HG03196 (cell line): ENCODE measurements around the gene CD8B.
"Not testable (repeated sequence)": the region's sequence is repeated elsewhere in the genome, so short reads cannot be mapped to it uniquely, and the experiment has no call there.

Source experiments
- ATAC-seq: cut with Tn5 transposase; IDR thresholded peaks from one replicate; pipeline ENCODE4 v1.9.1; 2021; ENCODE audit not compliant: unreplicated experiment

CD8B gene

DNA sequence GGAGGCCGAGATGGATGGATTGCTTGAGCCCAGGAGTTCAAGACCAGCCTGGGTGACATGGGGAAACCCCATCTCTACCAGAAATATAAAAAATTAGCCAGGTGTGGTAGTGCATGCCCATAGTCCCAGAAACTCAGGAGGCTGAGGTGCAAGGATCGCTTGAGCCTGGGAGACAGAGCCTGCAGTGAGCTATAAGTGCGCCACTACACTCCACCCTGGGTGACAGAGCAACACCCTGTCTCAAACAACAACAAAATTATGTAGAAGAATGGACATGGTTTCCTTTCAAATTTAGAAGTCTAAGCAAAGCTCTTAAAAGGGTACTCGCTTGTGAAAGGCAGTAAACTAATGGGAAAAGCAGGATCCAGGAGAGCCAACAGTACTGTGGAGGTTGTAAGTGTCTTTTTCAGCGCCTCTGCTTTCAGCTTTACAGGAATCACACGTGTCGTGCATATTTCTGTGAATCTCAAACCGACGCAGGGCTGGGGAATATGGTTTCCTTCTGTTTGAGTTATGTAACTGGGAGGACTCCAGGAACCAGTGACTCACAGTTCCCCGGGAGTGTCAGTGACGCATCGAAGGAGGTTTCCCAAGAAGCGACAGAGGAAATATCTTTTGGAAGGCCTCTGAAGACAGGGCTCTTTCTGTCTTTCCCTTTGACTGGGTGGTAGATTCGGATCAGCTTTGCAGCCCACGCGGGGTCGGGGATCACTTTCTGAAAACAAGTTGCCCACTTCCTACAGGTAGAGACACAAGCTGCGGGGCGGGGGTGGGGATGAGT, 24.6 kb downstream of the CD8B start:
- not testable (repeated sequence) for ATAC-seq

DNA sequence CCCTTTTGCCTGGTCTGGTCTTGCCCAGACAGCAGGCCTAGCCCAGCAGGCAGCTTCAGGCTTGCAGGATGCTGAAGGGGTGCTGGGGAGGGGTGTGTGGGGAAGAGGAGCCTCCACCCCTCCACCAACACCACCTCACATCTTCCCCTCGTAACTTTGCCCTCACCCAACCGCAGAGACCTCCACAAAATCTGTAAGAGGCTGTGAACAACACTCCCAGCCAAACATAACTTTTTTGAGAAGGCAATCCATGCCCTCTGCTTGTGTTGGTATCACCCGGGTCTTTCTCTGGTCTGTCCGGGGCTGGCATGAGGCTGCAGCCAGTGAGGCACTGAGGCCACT, 26.2 kb downstream of the CD8B start:
- ATAC-seq, result not testable (repeated sequence)

DNA sequence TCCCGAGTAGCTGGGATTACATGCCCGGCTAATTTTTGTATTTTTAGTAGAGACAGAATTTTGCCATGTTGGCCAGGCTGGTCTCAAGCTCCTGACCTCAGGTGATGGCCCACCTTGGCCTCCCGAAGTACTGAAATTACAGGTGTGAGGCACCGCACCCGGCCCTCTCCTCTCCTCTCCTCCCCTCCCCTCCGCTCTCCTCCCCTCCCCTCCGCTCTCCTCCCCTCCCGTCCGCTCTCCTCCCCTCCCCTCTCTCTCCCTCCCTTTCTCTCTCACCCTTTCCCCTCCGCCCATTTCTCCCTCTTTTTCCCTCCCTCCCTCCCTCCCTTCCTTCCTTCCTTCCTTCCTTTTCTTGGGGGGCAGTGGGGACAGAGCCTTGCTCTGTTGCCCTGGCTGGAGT, 28.4 kb downstream of the CD8B start:
- no peak for ATAC-seq

DNA sequence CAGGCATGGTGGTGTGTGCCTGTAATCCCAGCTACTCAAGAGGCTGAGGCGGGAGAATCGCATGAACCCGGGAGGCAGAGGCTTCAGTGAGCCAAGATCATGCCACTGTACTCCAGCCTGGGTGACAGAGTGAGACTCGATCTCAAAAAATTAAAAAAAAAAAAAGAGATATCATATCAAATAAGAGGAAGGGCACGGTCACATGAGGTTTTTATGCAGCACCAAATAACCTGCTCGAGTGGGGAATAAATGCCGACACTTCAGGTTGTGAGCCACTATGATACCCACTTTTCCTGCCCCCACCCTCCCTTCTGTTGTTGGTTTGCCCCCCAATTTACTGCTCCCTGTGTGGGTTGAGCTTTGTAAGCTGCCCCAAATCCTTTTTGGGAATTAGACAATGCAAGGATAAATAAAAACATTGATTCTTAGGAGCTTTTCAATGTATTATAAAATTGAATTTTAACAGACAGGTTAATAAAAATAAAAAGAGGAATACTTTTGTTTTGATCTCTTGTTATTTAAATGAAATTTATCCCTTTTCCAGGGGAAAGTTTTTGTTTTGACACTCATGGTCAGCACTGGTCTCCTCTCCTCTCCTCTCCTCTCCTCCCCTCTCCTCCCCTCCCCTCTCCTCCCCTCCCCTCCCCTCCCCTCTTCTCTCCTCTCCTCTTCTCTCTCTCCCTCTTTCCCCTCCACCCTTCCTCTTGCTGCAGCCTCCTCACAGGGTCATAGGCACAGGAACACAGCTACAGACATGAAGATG, 29.2 kb downstream of the CD8B start:
- ATAC-seq, result no peak

DNA sequence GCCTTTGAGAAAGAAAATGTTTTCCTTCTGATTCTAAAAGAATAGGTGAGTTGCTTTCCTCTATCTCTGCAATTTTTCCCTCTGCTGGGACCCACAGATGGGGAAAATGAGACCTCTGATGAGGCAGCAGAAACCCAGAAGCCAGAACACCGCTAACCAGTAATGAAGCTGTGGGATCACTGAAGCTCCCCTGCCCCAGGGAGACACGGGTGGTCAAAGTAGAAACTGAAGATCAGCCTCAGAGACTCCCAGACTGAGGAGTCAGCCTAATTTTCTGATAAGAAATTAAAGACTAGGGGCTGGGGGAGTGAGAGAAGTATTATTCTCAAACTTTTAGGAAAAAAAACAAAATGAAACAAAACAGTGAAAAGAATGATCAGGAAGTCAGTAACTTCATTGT, 30.1 kb downstream of the CD8B start:
- ATAC-seq, result no peak

DNA sequence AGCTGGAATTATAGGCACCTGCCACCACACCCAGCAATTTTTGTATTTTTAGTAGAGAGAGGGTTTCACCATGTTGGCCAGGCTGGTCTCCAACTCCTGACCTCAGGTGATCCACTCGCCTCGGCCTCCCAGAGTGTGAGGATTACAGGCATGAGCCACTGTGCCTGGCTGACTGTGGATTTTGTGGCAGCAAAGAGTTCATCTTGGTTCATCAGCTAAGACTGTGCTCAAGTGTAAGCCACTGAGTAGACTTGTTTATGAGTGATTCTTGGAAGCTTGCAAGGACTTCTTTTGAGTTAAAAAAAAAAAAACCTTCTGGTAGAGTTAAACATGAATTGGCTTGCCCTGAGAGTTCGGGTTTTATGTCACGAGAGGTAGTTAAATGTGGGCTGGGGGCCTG, 34.7 kb downstream of the CD8B start:
- ATAC-seq, result no peak

DNA sequence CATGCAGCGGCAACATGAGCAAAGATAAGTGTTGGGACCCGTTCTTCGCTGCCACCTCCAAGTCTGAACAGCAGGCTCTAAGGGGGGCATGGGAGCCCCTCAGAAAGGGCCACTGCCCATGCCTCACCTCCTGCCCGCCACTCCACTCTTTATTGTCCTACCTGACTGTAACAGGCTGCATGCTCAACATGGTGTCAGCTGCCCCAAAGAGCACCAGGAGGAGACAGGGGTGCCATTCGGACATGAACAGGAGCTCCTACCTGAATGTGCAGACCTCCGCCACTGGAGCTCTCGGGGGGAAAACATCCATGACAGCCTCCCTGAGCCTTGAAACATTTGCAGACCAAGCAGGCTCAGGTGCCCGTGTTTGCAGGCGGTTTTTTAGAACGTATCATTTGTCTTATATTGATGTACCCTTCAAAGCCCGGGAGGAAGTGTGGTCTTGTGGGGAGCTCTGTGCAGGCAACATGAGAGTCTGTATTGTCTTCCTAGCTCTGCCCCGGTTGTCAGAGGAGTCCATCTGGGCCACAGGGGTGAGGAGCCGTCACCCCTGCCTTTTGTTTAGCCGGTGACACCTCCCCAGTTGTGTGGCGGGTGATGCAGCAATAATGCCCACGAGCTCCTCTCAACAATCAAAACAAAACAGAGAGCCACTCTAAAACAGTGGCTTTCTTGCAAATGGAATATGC, 35.8 kb downstream of the CD8B start:
- ATAC-seq, result no peak

DNA sequence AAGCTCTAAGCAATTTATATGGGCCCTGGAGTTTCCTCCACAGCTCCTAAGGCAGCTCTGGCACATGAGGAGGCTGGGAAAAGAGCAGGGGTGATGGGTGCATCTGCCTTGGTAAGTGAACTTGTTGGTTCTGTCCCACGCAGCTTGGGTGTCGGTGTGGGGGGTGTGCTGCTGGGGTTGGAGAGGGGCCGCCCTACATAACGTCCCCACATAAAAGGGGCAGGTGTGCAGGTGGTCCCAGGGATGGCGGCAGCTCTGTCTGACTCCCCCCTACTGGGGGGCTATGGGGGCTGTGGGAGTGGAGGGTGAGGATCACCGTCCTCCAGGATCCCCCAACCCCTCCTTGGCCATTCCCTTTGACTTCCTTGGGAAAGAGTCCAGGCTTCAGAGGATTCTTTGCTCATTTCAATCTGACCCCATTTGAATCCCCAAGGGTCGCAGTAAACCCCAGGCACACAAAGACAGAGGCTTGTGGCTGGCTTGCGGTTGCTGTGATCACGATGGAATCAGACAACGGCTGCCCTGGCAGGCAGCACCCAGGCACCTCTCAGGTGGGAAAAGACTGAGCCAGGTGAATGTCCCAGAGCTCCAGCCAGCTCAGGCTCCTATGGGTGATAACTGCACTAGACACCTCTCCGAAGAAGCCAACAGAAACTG, 36.5 kb downstream of the CD8B start:
- no peak for ATAC-seq

DNA sequence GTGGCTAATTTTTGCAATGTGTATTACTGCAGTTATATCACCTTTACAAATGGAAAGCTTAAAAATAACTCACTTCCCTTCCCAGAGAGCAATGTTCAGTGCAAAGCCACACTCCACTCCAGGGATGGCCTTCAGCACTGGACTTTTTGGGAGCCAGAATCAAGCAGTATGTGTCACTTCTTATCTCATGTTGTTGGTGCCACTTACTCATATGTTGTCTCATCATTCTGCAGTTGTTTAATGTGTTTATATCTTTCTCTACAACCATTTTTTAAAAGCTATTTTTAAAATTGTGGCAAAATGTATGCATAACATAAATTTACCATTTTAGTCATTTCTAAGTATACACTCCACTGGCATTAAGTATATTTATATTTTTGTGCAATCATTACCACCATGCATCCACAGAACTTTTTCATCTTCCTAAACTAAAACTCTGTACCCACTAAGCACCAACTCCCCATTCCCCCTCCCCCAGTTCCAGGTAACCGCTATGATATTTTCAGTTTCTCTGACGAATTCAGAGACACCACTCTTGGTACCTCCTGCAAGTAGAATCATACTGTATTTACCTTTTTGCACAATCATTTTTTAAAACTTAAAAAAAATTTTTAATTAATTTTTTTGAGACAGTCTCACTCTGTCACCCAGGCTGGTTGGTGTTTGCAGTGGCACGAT, 38.9 kb downstream of the CD8B start:
- no peak for ATAC-seq

DNA sequence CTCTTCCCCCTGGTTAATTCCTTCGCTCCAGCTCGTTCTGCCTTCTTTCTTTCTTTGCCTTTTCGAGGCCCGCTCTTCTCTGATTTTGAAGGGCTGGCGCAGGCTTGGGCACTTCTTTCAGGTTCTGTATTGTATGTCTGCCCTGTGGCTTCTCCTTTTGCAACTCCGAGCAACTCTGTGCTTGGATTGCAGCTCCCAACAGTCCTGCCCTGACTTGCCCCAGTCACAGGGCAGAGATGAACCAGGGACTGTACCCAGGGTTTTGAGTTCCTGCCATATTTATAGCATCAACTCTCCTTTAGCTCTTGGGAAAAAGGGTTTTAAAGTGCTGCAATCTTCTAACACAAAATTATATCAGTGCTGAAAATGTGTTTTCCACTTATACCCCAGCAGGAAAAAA, 39.8 kb downstream of the CD8B start:
- ATAC-seq, result no peak

DNA sequence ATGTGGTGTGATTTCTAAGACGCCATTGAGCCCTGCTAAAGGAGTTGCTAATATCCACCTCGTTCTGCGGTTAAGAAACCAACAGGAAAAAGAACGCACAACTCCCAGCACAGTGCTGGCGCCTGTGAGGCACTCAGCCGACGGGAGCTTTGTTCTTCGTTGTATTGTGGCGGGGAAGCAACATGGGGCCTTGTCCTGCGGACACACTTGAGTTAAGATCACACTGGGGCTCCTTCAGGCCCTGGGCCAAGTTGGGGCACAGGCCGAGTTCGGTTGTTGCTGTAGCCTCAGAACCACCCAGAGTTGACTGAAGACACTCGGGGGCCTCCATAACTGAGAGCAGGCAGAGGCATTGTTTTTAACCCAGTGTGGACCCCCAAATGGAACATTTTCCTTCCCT, 40.4 kb downstream of the CD8B start:
- ATAC-seq, result no peak

DNA sequence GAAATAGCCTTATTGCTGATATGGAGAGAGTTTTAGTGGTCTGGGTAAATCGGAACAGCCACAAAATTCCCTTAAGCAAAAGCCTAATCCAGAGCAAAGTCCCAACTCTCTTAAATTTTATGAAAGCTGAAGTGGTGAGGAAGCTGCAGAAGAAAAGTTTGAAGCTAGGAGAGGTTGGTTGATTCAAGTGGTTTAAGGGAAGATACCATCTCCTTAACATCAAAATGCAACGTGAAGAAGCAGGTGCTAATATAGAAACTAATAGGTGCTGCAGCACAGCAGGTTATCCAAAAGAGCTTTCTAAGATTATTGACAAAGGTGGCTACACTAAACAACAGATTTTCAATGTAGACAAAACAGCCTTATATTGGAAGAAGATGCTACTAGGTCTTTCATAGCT, 42.7 kb downstream of the CD8B start:
- no peak for ATAC-seq

DNA sequence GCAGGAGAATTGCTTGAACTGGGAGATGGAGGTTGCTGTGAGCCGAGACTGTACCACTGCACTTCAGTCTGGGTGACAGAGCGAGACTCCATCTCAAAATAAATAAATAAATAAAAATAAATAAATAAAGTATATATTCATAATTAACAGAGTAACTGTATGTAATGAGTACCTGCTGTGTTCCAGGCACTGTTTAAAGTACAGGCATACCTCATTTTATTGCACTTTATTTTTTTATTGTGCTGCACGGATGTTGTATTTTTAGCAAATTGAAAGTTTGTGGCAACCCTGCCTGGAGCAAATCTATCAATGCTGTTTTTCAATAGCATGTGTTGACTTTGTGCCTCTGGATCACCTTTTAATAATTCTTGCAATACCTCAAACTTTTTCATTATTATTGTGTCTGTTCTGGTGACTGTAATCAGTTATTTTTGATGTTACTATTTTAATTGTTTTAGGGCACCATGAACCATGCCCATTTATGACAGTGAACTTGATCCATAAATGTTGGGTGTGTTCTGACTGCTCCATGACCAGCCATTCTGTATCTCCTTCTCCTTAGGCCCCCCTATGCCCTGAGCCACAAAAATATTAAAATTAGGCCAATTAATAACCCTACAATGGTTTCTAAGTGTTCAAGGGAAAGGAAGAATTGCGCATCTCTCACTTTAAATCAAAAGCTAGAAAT, 43.4 kb downstream of the CD8B start:
- no peak for ATAC-seq

DNA sequence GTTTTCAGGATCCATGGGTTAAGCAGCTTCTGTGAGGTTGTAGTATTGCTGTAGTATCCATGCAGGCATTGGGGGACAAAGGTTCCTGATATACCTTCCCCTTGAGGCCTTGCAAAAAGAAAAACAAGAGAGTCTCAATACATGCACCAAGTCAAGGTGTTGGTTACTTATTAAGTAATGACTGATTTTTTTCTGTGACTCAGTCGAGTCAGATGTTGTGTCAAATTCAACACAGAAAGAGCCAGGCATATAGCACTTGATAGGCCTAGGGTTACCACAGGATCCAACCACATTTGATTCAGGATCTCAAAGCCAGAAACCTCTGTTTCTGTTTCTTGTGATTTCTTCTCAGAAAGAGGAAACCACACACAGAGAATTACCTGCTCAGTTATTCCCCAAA, 46.1 kb downstream of the CD8B start:
- ATAC-seq, result no peak

DNA sequence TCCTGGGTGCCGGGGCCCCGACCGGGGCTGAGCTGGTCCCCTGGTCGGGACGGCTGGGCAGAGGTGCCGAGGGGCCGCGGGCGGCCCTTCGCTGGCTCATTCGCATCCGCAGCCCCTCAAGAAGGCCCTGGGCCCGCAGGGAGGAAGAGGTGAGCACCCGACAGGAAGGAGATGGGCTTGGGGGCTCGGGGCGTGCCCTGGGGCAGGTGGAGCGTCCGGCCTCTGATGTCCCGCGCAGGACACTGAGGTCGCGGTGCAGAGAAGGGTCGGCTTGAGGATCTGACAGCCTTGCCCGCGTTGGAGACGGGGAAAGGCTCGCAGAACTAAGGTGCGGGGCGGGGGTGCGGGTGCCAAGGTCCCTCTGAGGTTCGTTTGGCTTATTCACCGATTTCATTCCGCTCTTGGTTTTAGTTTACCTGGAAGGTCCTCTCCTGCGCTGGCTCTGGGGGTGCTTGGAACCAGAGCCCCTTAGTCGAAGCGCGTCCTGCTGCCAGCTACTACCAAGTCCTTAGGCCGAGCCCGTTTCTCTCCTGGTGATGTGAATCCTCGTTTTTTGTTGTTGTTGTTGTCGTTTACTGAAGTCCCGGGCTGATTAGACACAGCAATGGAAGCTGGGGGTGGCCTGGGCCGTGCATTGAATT, 52.1 kb downstream of the CD8B start:
- ATAC-seq, result no peak

DNA sequence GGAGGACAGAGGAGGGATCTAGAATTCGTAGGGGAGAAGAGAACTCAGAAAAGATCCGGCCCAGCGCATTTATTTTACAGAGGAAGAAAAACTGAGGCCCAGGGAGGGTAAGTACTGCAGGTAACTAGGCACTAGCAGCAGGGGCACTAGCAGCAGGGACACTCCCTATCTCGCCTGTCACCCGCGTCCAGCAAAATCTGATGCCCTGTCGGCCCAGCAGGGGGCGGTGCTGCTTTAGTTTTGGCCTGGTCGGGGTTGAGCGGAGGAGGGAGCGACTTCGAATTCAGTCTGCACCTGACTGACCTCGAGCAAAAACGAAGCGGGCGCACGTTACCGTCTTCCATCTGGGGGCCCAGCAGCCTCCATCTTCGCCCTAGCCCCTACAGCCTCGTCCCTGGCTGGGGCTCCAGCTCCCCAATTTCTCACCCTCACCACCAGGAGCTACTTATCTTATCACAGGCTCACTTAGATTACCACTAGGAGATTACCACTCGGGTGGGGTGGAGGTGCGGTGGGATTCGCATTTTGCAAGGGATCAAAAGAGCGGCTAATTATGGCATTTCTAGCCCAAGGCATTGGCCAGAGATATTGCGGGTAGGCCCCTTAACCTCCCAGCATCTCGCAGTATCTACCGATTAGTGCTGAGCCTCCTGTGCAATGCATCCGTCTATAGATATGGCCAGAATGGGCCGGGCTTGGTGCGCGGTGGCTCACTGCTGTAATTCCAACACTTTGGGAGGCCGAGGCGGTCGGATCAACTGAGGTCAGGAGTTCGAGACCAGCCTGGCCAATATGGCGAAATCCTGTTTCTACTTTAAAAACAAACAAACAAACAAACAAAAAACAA, 53.1 kb downstream of the CD8B start:
- ATAC-seq, result peak; percentile 95

DNA sequence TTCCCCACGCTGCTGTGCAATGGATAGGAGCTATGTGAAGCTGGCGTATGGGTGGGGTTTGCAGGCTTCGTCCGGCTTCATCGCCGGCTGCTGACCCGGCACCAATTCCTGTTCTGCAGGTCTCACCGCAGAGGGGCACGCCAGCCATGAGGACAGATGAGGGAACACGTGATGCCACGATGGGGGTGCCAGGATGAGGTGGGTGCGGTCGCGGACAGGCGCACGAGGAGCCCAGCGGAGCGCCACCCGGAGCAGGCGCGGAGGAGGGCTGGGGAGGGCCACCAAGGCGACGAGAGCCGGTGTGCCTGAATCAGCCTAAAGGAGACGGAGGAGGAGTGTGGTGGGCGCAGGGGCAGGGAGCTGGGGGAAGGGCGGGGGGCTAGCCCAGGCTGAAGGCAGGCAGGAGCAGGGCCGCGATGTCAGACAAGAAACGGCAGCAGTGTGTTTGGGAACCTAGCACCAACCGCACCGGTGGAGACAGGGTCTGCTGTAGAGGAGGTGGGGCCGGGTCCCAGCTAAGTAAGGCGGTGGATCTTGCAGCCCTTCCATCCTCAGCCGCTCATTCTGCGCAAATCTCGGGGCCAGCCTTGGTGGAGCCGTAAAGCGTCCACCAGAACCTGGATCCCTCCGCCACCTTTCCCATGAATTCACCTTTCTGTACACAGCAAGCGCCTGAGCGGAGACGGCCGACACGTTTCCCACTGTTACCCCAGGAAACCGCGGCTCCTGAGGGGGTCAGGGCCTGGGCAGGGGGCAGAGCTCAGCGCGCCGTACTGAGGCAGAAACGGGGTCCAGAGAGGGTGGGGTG, 54.0 kb downstream of the CD8B start:
- ATAC-seq, result no peak

DNA sequence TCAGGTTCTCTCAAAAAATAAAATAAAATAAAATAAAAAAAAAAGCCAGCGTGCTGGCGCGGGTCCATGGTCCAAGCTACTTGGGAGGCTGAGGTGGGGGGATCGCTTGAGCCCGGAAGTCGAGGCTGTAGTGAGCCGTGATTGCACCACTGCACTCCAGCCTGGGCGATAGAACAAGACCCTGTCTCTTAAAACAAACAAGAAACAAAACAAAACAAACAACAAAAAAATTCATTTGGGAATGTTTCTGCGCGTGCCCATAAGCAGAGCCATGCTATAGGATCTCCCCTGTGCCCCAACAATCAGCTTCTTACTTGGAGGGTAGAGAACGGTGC, 54.6 kb downstream of the CD8B start:
- no peak for ATAC-seq
